Measurements from ENCODE around the gene CFAP410.

DNA sequence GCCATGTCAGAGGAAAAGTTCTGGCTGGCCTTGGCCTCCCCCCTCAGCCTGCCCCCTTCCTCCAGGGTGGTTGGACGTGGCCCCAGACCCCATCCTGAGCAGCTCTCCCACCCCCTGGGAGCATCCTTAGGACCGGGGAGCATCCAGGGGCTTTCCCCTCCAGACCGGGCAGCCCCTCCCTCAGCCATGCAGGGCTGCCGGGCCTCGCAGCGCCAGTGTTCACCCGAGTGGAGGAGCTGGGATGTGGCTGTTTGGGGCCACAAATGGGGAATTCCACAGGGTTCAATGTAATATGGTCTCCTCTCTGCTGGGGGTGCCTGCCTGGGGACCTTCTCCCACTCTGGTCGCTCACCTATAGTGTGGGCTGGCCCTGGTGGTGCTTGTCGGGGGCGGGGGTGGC is 43.5 kb downstream of the CFAP410 start:
- TF ChIP-seq POLR2A (IDR thresholded peaks at IDR 0.05) (no peak), CTCF (IDR thresholded peaks at IDR 0.05) (no peak), POLR2AphosphoS5 (IDR thresholded peaks at IDR 0.05; ENCODE audit: insufficient read depth in 1 of 2, low read depth in 1 of 2) (no peak)

Measured in vagina (tissue), 2 donors.